SK-N-SH (cell line): ENCODE results near the gene GNAS. TPM values are rescaled to one million over a fixed set of nuclear protein-coding genes. Genes with fewer than 3 reads are reported as not detected.

Source experiments
- CTCF ChIA-PET: fragments of 300-600, 350-600 bp; formaldehyde crosslinking; extraction: SDS; loops from one replicate; lab custom pipeline; 2021; lab: Yijun Ruan, JAX
- POLR2A ChIA-PET: fragments of 350-600 bp; sonication (Branson Sonifier 250); formaldehyde crosslinking; extraction: SDS; loops from one replicate; lab custom pipeline; 2020; ENCODE audit warnings: antibody characterized with exemption, inconsistent platforms; lab: Yijun Ruan, JAX
- DNase-seq: peaks from one replicate; pipeline ENCODE4 v3.0.0; 2012
- H2AFZ ChIP-seq: fragments of 200-600 bp; sonication (generic); 2 replicates; pipeline ENCODE4 v1.8.1; 2016; ENCODE audit warnings: antibody characterized with exemption, mild to moderate bottlenecking, low read depth
- H3F3A ChIP-seq: fragments of 200-600 bp; sonication (generic); replicated peaks from 2 replicates; pipeline ENCODE3; 2016; ENCODE audit warnings: antibody characterized with exemption, mild to moderate bottlenecking; ENCODE audit not compliant: insufficient read depth
- H3K27ac ChIP-seq, 2 experiments: fragments of 200-500 bp in 1 of 2; fragments of 200-600 bp in 1 of 2; sonication (Bioruptor generic) in 1 of 2; sonication (generic), shearing (Covaris generic) in 1 of 2; 2 replicates each; pipeline versions ENCODE4 v1.5.1 to v1.6.1; 2014 to 2016; ENCODE audit warnings: low read depth in 2 of 2, inconsistent platforms in 1 of 2, low read length in 1 of 2, mild to moderate bottlenecking in 1 of 2, mixed read lengths in 1 of 2
- H3K27me3 ChIP-seq: fragments of 200-600 bp; sonication (generic), shearing (Covaris generic); 2 replicates; pipeline ENCODE4 v1.6.1; 2016; ENCODE audit warnings: mixed run types; ENCODE audit not compliant: insufficient read depth
- H3K36me3 ChIP-seq, 2 experiments: fragments of 200-500 bp in 1 of 2; fragments of 200-600 bp in 1 of 2; sonication (Bioruptor generic) in 1 of 2; sonication (generic) in 1 of 2; replicated peaks in 1 of 2; 2 replicates each; pipeline versions ENCODE3 to v1.5.1; 2014 to 2016; ENCODE audit warnings: low read length in 1 of 2, mild to moderate bottlenecking in 1 of 2; ENCODE audit not compliant: insufficient read depth in 2 of 2, control insufficient read depth in 1 of 2
- H3K4me1 ChIP-seq, 2 experiments: fragments of 200-500 bp in 1 of 2; fragments of 200-600 bp in 1 of 2; sonication (Bioruptor generic) in 1 of 2; sonication (generic), shearing (Covaris generic) in 1 of 2; 2 replicates each; pipeline versions ENCODE4 v1.5.1 to v1.6.1; 2014 to 2016; ENCODE audit warnings: low read depth in 1 of 2, low read length in 1 of 2, mixed run types in 1 of 2; ENCODE audit not compliant: insufficient read depth in 2 of 2, control insufficient read depth in 1 of 2
- H3K4me2 ChIP-seq: fragments of 200-600 bp; sonication (generic), shearing (Covaris generic); 2 replicates; pipeline ENCODE4 v1.6.1; 2017; ENCODE audit warnings: mixed run types
- H3K4me3 ChIP-seq, 2 experiments: fragments of 200-500 bp in 1 of 2; fragments of 200-600 bp in 1 of 2; sonication (Bioruptor generic) in 1 of 2; sonication (generic), shearing (Covaris generic) in 1 of 2; 2 replicates each; pipeline versions ENCODE4 v1.5.1 to v1.8.1; 2014 to 2016; ENCODE audit warnings: low read depth in 2 of 2, inconsistent platforms in 1 of 2, low read length in 1 of 2, mild to moderate bottlenecking in 1 of 2, mixed read lengths in 1 of 2, moderate library complexity in 1 of 2
- H3K79me2 ChIP-seq: fragments of 200-600 bp; sonication (generic); 2 replicates; pipeline ENCODE4 v1.8.1; 2017; ENCODE audit warnings: mild to moderate bottlenecking; ENCODE audit not compliant: insufficient read depth
- H3K9ac ChIP-seq: fragments of 200-600 bp; sonication (generic); 2 replicates; pipeline ENCODE4 v1.6.1; 2017; ENCODE audit warnings: mixed run types
- H3K9me2 ChIP-seq: fragments of 200-600 bp; sonication (generic); 2 replicates; pipeline ENCODE4 v1.6.1; 2017; ENCODE audit warnings: mixed run types
- H3K9me3 ChIP-seq: fragments of 200-600 bp; sonication (generic); 2 replicates; pipeline ENCODE4 v1.6.1; 2017; ENCODE audit warnings: mixed run types, mild to moderate bottlenecking, moderate library complexity
- H4K20me1 ChIP-seq: fragments of 200-600 bp; sonication (generic); 2 replicates; pipeline ENCODE4 v1.6.1; 2017; ENCODE audit warnings: mild to moderate bottlenecking, mixed run types; ENCODE audit not compliant: insufficient read depth
- CHD2 ChIP-seq: fragments of 150-350 bp; IDR thresholded peaks from 2 replicates; pipeline ENCODE4 v1.6.1; 2018; ENCODE audit warnings: low read length; ENCODE audit not compliant: partially characterized antibody
- FOSL2 ChIP-seq: IDR thresholded peaks from 2 replicates; pipeline ENCODE4 v1.4.0; 2012; ENCODE audit warnings: low read depth, mild to moderate bottlenecking, moderate library complexity, borderline replicate concordance
- FOXJ3 ChIP-seq: sonication (generic); formaldehyde crosslinking; IDR thresholded peaks from 2 replicates; pipeline ENCODE4 v1.5.1; 2020; ENCODE audit warnings: mild to moderate bottlenecking, missing genetic modification reagents
- FOXM1 ChIP-seq: IDR thresholded peaks from 2 replicates; pipeline ENCODE4 v1.4.0; 2012; ENCODE audit warnings: low read depth, mild to moderate bottlenecking
- GABPA ChIP-seq: IDR thresholded peaks from 2 replicates; pipeline ENCODE4 v1.4.0; 2012; ENCODE audit warnings: low read depth, mild to moderate bottlenecking
- GATA2 ChIP-seq: sonication (generic); formaldehyde crosslinking; IDR thresholded peaks from 2 replicates; pipeline ENCODE4 v1.5.0; 2020; ENCODE audit warnings: mild to moderate bottlenecking, missing genetic modification reagents
- MEF2A ChIP-seq: IDR thresholded peaks from 2 replicates; pipeline ENCODE4 v1.4.0; 2012; ENCODE audit warnings: low read depth, borderline replicate concordance
- MXI1 ChIP-seq: IDR thresholded peaks from 2 replicates; pipeline ENCODE4 v1.6.1; 2012; ENCODE audit warnings: mild to moderate bottlenecking, low read depth, low read length, improper control_type of control experiment
- NFIC ChIP-seq: IDR thresholded peaks from 2 replicates; pipeline ENCODE4 v1.4.0; 2012; ENCODE audit warnings: borderline replicate concordance
- NRF1 ChIP-seq: IDR thresholded peaks from 2 replicates; pipeline ENCODE4 v1.6.1; 2012; ENCODE audit warnings: low read depth, mild to moderate bottlenecking, low read length
- PBX3 ChIP-seq: IDR thresholded peaks from 2 replicates; pipeline ENCODE4; 2012
- POLR2AphosphoS5 ChIP-seq: IDR thresholded peaks from 2 replicates; pipeline ENCODE4 v1.6.1; 2012; ENCODE audit warnings: low read depth, low read length
- RAD21 ChIP-seq: IDR thresholded peaks from 2 replicates; pipeline ENCODE4 v1.6.1; 2012; ENCODE audit warnings: mild to moderate bottlenecking, low read length
- RCOR1 ChIP-seq: fragments of 150-350 bp; IDR thresholded peaks from 2 replicates; pipeline ENCODE4 v1.6.1; 2017; ENCODE audit warnings: antibody characterized with exemption, low read length
- RFX5 ChIP-seq: IDR thresholded peaks from 2 replicates; pipeline ENCODE4 v1.6.1; 2012; ENCODE audit warnings: mild to moderate bottlenecking, improper control_type of control experiment, low read length
- SMC3 ChIP-seq: IDR thresholded peaks from 2 replicates; pipeline ENCODE4 v1.6.1; 2012; ENCODE audit warnings: low read depth, low read length, improper control_type of control experiment
- TAF1 ChIP-seq: IDR thresholded peaks from 2 replicates; pipeline ENCODE4 v1.6.1; 2012; ENCODE audit warnings: low read depth, mild to moderate bottlenecking, low read length, moderate library complexity, borderline replicate concordance
- TCF12 ChIP-seq: IDR thresholded peaks from 2 replicates; pipeline ENCODE4 v1.4.0; 2012
- TEAD4 ChIP-seq: IDR thresholded peaks from 2 replicates; pipeline ENCODE4 v1.4.0; 2012; ENCODE audit warnings: mild to moderate bottlenecking, borderline replicate concordance; ENCODE audit not compliant: insufficient read depth
- USF1 ChIP-seq: IDR thresholded peaks from 2 replicates; pipeline ENCODE4 v1.4.0; 2012; ENCODE audit warnings: low read depth, borderline replicate concordance
- USF2 ChIP-seq: fragments of 150-350 bp; IDR thresholded peaks from 2 replicates; pipeline ENCODE4 v1.6.1; 2017; ENCODE audit warnings: antibody characterized with exemption, low read length, low read depth, borderline replicate concordance
- YY1 ChIP-seq: IDR thresholded peaks from 2 replicates; pipeline ENCODE4 v1.4.0; 2012; ENCODE audit warnings: low read depth, mild to moderate bottlenecking
- WGBS: methylation state at CpG from one replicate; pipeline ENCODE4 v1.1.6; 2017; ENCODE audit warnings: low lambda C conversion rate; 5-methylcytosine and 5-hydroxymethylcytosine counted together
- polyA plus RNA-seq, 3 experiments: library from polyadenylated mRNA; depleted of rRNA; stranded (reverse); fragments of >200 nt; gene quantifications; 2 replicates each; pipeline ENCODE4 v1.2.3, GENCODE V29; 2012

The GNAS gene
- polyA plus RNA-seq, 1 of the 3 experiments (the other 2 are of a cell fraction): 1,562 TPM

DNA sequence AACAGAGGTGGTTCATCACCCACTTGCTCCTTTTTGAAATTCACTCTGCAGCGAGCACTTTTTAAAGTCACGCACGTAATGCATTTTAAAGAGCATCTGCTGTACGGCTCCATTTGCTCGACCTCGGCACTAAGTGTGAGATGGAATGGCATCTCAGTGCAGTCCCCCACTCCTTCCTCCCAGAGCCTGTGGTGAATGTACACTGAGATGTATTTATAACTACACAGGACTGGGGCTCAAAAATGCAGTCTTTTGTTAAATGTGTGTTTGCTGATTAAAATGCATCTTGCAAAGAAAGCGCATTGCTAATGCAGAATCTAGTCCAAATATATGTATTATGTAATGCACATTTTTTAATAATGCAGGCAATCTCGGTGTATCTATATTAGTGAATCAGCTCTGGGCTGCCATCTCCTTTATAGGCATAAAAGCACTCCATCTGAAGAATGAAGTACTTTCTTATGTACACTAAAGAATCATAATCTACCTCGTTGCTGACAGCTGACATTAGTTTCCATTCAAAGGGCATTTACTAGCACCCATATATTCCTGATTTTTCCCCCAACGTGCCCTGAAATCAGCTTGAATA, 15.8 kb upstream of the GNAS start:
- Histone ChIP-seq H3K4me1 (no peaks in the 10 kb centered on the region; a peak in 1 of 4 replicates), H4K20me1 (no peaks in the 10 kb centered on the region), H3K9me3 (no peaks in the 10 kb centered on the region), H3K27me3 (peaks cover 9% of the 10 kb centered on the region; the same call in 1 of the 2 replicates), H3K4me2 (no peak overlapping the region), H3K9me2 (no peaks in the 10 kb centered on the region), H2AFZ (no peak overlapping the region), H3K79me2 (peaks cover 8% of the 10 kb centered on the region), H3K9ac (no peak overlapping the region), H3F3A (no peaks in the 10 kb centered on the region), H3K4me3 (no peak overlapping the region), H3K36me3 (no peaks in the 10 kb centered on the region), H3K27ac (no peak overlapping the region)
- TF ChIP-seq FOXM1: no peak
- no peak for TF ChIP-seq GATA2 (CRISPR knock-in tag)
- TF ChIP-seq RFX5: no peak
- TF ChIP-seq NRF1: no peak
- no peak for TF ChIP-seq FOXJ3 (CRISPR knock-in tag)
- TF ChIP-seq TCF12: no peak
- TF ChIP-seq USF2: no peak
- no peak for TF ChIP-seq FOSL2
- no peak for TF ChIP-seq TAF1
- TF ChIP-seq YY1: no peak
- TF ChIP-seq GABPA: no peak
- no peak for TF ChIP-seq PBX3
- no peak for TF ChIP-seq MXI1
- TF ChIP-seq CHD2: no peak
- TF ChIP-seq MEF2A: no peak
- TF ChIP-seq TEAD4: no peak
- no peak for TF ChIP-seq RCOR1
- ChIA-PET POLR2A (no interaction called here), CTCF (interaction anchor here (1.0 to 5.3 kb wide), 4 partner anchors 186 to 627 kb away, joined by 3 to 48 read pairs (median 26); partner anchors contain the start of gene STX16)
- DNase-seq: no peak
- 83% methylated on average over 10 of the region's 10 CpGs for WGBS

DNA sequence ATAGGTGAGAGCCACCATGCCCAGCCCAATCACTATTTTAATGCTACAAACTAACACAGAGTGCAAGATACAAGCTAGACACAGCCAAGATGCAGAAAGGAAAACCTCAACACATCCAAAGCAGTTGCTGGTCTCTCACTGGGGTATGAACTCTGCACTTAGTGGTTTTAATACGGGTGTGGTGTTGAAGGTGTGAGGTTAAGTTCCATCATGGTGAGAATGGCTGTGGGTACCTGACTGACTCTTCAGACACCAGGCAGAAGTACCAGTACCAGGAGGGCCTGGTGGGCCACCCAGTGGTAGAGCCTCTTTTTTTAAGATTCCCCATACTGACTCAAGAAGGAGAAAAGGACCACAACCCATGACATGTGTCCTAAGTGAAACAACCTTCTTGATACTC, 14.8 kb upstream of the GNAS start:
- Histone ChIP-seq H3K27me3 (peaks cover 9% of the 10 kb centered on the region; the same call in 1 of the 2 replicates), H3F3A (no peaks in the 10 kb centered on the region), H3K79me2 (peaks cover 3% of the 10 kb centered on the region), H2AFZ (no peak overlapping the region), H3K9ac (no peak overlapping the region), H4K20me1 (no peaks in the 10 kb centered on the region), H3K9me3 (no peaks in the 10 kb centered on the region), H3K4me1 (no peaks in the 10 kb centered on the region; a peak in 1 of 4 replicates), H3K27ac (no peak overlapping the region), H3K4me2 (no peak overlapping the region), H3K9me2 (no peaks in the 10 kb centered on the region), H3K4me3 (no peak overlapping the region), H3K36me3 (no peaks in the 10 kb centered on the region)
- 93% methylated on average over 1 of the region's 1 CpG for WGBS
- ChIA-PET CTCF (interaction anchor here (0.6 to 5.3 kb wide), 7 partner anchors 9 to 603 kb away, joined by 3 to 48 read pairs (median 4); partner anchors contain the start of gene STX16), POLR2A (no interaction called here)
- TF ChIP-seq FOXM1 (no peak), NFIC (no peak), TEAD4 (no peak), GABPA (no peak), GATA2 (CRISPR knock-in tag) (no peak), USF2 (no peak), FOSL2 (no peak), TAF1 (no peak), NRF1 (no peak), SMC3 (no peak), RFX5 (no peak), RAD21 (no peak), FOXJ3 (CRISPR knock-in tag) (no peak), RCOR1 (no peak), YY1 (no peak), POLR2AphosphoS5 (no peak), USF1 (no peak)
- DNase-seq: no peak
